ENCODE measurements around the gene GBX1. TPM values are rescaled to one million over a fixed set of nuclear protein-coding genes. Genes with fewer than 3 reads are reported as not detected.

The GBX1 gene
- total RNA-seq, 1 experiment from 2014 or later: not detected

GRCh38 chr7:151123822-151124464 is 43.6 kb downstream of the GBX1 start:
- no TSS peak for BruUV-seq (replicated peaks)
- peak; percentile 86 to 91 for DNase-seq

GRCh38 chr7:151123158-151123821 is 44.2 kb downstream of the GBX1 start:
- POLR2A ChIA-PET: no interaction called here
- no peaks in the 10 kb centered on the region for H3K4me1 Mint-ChIP-seq (ENCODE audit: low read depth, unreplicated experiment)
- H3K9me3 Mint-ChIP-seq (ENCODE audit: unreplicated experiment): no peaks in the 10 kb centered on the region
- Histone ChIP-seq H3K4me1 (no peaks in the 10 kb centered on the region), H3K27me3 (replicated peaks; ENCODE audit: control insufficient read depth, insufficient read depth, low read length) (no peaks in the 10 kb centered on the region), H3K9me3 (no peaks in the 10 kb centered on the region), H3K36me3 (ENCODE audit: control insufficient read depth, insufficient read depth, low read length) (peaks cover 6% of the 10 kb centered on the region), H3K4me3 (ENCODE audit: low read depth, low read length) (no peak overlapping the region)
- no peak for TF ChIP-seq CTCF (IDR thresholded peaks at IDR 0.05; ENCODE audit: insufficient read depth in 1 of 2, low read depth in 1 of 2, low read length in 1 of 2, severe bottlenecking in 1 of 2, unreplicated experiment in 1 of 2)
- CTCF ChIA-PET: interaction anchor here (0.6 to 1.5 kb wide), 24 partner anchors 9 to 181 kb away, joined by 3 to 14 read pairs (median 4); partner anchors contain the start of genes ABCB8, ABCF2, AGAP3 and CDK5
- H3K4me3 Mint-ChIP-seq (ENCODE audit: unreplicated experiment): no peak overlapping the region
- peaks cover 38% of the 10 kb centered on the region for H3K36me3 Mint-ChIP-seq (ENCODE audit: insufficient read depth, unreplicated experiment)
- no peaks in the 10 kb centered on the region for H3K27me3 Mint-ChIP-seq (ENCODE audit: insufficient read depth, unreplicated experiment)
- intact Hi-C loops (cut with micrococcal nuclease; ENCODE audit: unreplicated experiment): no loop called here
- no peak for DNase-seq
- no TSS peak for BruUV-seq (replicated peaks)
- H3K27ac Mint-ChIP-seq (ENCODE audit: unreplicated experiment): peak overlapping the region; percentile 3

More at GRCh38 chr7:151123822-151124464, 43.6 kb downstream of the GBX1 start:
- peaks cover 6% of the 10 kb centered on the region for H3K36me3 ChIP-seq (ENCODE audit: control insufficient read depth, insufficient read depth, low read length)
- H3K9me3 ChIP-seq: no peaks in the 10 kb centered on the region
- peaks cover 44% of the 10 kb centered on the region for H3K36me3 Mint-ChIP-seq (ENCODE audit: insufficient read depth, unreplicated experiment)
- H3K4me3 Mint-ChIP-seq (ENCODE audit: unreplicated experiment): no peak overlapping the region
- H3K9me3 Mint-ChIP-seq (ENCODE audit: unreplicated experiment): no peaks in the 10 kb centered on the region
- ChIA-PET CTCF (interaction anchor here (0.5 to 1.5 kb wide), 29 partner anchors 10 to 368 kb away, joined by 3 to 14 read pairs (median 4); partner anchors contain the start of genes ABCB8, ABCF2, AGAP3 and CDK5), POLR2A (no interaction called here)
- H3K27me3 Mint-ChIP-seq (ENCODE audit: insufficient read depth, unreplicated experiment): no peaks in the 10 kb centered on the region
- no peaks in the 10 kb centered on the region for H3K4me1 Mint-ChIP-seq (ENCODE audit: low read depth, unreplicated experiment)
- peak overlapping the region; percentile 3 for H3K27ac Mint-ChIP-seq (ENCODE audit: unreplicated experiment)
- no peaks in the 10 kb centered on the region for H3K27me3 ChIP-seq (replicated peaks; ENCODE audit: control insufficient read depth, insufficient read depth, low read length)
- intact Hi-C loops (cut with micrococcal nuclease; ENCODE audit: unreplicated experiment): loop anchor here (1.0 kb wide), 3 partner anchors 44 to 179 kb away; no protein-coding TSS in a partner anchor
- no peaks in the 10 kb centered on the region for H3K4me1 ChIP-seq
- no peak overlapping the region for H3K4me3 ChIP-seq (ENCODE audit: low read depth, low read length)
- TF ChIP-seq CTCF (IDR thresholded peaks at IDR 0.05; ENCODE audit: insufficient read depth in 1 of 2, low read depth in 1 of 2, low read length in 1 of 2, severe bottlenecking in 1 of 2, unreplicated experiment in 1 of 2): peak; percentile 97 to 99

- Mint-ChIP-seq H3K4me1 (ENCODE audit: low read depth, unreplicated experiment) (no peaks in the 10 kb centered on the region), H3K36me3 (ENCODE audit: insufficient read depth, unreplicated experiment) (peaks cover 36% of the 10 kb centered on the region), H3K27me3 (ENCODE audit: insufficient read depth, unreplicated experiment) (no peaks in the 10 kb centered on the region), H3K9me3 (ENCODE audit: unreplicated experiment) (no peaks in the 10 kb centered on the region), H3K4me3 (ENCODE audit: unreplicated experiment) (no peak overlapping the region), H3K27ac (ENCODE audit: unreplicated experiment) (no peak overlapping the region)
- TF ChIP-seq CTCF (IDR thresholded peaks at IDR 0.05; ENCODE audit: insufficient read depth in 1 of 2, low read depth in 1 of 2, low read length in 1 of 2, severe bottlenecking in 1 of 2, unreplicated experiment in 1 of 2): no peak
- intact Hi-C loops (cut with micrococcal nuclease; ENCODE audit: unreplicated experiment): no loop called here
- Histone ChIP-seq H3K4me1 (no peaks in the 10 kb centered on the region), H3K27me3 (replicated peaks; ENCODE audit: control insufficient read depth, insufficient read depth, low read length) (no peaks in the 10 kb centered on the region), H3K4me3 (ENCODE audit: low read depth, low read length) (no peak overlapping the region), H3K9me3 (no peaks in the 10 kb centered on the region), H3K36me3 (ENCODE audit: control insufficient read depth, insufficient read depth, low read length) (peaks cover 6% of the 10 kb centered on the region)
- BruUV-seq (replicated peaks): no TSS peak
- CTCF ChIA-PET: interaction anchor here (1.5 kb wide), 1 partner anchor 22 kb away, joined by 3 read pairs; no protein-coding TSS in a partner anchor
- DNase-seq: no peak
- POLR2A ChIA-PET: no interaction called here
These were observed 44.7 kb downstream of the GBX1 start for GRCh38 chr7:151122796-151123157.
